ENCODE measurements around the gene ZSWIM5.

DNA sequence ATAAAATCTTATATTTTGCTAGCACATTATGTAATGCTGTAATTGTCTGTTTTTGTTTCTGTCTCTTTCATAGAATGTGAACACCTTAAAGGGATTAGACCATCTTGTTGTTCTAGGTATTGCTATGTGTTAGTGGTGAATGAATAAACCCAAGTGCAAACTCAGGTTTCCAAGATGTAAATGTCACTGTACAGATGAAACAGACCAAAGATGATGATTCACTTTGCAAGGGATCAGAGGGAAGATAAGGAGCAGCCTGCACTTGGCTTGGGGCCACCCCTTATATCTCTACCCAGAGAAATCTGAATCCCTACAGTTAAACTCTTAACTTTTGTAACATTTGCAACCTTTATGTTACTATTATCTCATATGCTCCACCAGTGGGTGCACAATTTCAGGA, 168.9 kb downstream of the ZSWIM5 start:
- TF ChIP-seq, protein P1, sequence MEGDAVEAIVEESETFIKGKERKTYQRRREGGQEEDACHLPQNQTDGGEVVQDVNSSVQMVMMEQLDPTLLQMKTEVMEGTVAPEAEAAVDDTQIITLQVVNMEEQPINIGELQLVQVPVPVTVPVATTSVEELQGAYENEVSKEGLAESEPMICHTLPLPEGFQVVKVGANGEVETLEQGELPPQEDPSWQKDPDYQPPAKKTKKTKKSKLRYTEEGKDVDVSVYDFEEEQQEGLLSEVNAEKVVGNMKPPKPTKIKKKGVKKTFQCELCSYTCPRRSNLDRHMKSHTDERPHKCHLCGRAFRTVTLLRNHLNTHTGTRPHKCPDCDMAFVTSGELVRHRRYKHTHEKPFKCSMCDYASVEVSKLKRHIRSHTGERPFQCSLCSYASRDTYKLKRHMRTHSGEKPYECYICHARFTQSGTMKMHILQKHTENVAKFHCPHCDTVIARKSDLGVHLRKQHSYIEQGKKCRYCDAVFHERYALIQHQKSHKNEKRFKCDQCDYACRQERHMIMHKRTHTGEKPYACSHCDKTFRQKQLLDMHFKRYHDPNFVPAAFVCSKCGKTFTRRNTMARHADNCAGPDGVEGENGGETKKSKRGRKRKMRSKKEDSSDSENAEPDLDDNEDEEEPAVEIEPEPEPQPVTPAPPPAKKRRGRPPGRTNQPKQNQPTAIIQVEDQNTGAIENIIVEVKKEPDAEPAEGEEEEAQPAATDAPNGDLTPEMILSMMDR (IDR thresholded peaks at IDR 0.05): no peak
- TF ChIP-seq POLR2A (IDR thresholded peaks at IDR 0.05): no peak
- TF ChIP-seq POLR2AphosphoS5 (IDR thresholded peaks at IDR 0.05): no peak
- TF ChIP-seq EP300 (IDR thresholded peaks at IDR 0.05): no peak

All from upper lobe of left lung (tissue), 4 donors.